EH (cell line): ENCODE measurements around the gene CDKL1.
A peak's percentile ranks its signal among the peaks of the same experiment; 100 is the strongest.

Experiments
- DNase-seq: peaks from one replicate; pipeline ENCODE4 v3.0.0-alpha.2; 2015; ENCODE audit warnings: low read depth

CDKL1 gene

DNA sequence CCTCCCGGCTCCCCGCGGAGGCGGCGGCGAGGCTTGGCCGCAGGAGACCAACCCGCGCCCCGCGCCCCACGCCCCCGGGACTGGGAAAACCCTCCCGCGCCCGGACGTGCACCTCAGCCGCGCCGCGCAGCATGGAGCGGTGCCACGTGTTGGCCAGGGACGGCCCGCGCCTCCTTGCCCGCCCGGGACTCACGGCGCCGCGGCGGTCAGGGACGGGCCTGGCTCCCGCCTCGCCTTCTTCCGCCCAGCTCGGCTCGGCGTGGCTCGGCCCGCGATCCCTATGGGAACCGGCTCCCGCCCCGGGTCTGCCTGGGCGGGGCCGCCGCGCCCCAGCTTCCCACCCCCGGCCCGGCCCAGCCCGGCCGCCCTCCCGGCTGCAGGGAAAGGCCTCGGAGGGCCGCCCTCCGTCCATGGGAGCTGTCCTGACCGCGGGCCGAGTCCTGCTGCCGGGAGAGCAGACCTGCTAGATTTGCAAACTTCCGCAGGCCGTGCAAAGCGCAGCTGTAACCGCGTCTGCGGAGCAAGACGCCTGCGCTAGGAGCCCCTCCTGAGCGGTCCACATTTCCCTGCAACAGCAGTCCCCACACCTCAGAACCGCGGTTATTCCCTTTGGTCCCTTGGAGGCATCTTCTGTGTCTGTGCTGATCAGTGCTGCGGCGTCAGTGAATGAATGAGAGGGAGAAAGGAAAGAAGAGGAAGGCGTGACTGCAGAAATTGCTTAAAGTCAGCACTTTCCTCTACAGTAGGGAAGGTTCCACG lies at the start of gene CDKL1:
Gene CDKL1, minus strand, starts transcription at position 251 of the 759 bp plus-strand sequence. CDS start 1,013 bp downstream, outside the sequence.
- peak; percentile 82 for DNase-seq

DNA sequence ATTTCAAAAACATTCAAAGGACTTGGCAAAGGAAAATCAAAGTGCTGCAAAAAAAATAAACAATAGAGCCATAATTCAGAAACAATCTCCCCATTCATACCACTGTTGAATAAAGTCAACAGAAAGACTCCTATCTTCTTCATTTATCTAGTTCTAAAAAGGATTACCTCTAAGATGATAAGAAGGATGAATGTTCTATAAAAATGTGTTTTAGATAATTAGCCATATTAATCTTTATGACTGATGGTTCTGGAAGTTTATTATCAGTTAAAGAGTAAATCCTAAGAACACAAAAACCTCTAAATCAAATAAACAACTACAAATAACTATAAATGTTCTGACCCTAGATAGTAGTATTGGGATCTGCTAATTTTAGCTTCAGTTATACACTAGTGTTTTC lies 37.8 kb upstream of the CDKL1 start:
- DNase-seq: no peak

DNA sequence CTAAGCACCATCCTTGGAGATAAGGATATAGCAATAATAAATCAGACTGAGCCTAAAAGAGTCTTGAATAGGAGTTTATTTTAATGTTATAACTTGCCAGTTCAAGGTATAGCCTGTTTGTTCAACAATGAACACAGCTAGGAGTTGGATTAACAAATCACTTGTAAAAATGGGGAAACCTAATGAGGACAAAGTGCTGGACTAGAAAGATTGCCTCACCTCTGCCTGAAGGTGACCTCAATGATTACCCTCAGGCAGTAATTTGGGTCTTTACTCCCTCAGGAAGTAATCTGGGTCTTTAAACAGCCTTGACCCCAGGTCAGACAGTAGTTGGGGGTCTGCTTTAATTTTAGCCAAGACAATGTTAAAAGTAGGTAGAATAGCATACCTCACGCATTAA lies 35.5 kb upstream of the CDKL1 start:
- no peak for DNase-seq

DNA sequence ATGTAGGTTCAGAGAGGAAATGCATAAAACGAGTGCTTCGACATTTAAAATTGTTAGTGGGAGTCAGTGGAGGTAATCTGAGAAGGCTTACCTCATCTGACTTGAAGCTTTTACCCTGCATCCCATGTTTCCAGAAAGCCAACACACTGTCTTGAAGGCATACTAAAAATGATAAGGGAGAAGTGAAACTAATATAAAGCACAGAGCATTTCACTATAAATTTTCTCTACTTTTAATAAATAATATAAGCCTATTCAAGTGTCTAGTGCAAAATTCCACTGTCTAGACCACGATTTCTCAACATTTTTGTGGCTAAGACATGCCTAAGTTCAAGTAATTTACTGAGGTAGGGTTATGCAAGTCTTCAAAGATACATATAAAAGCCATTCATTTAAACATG lies 29.1 kb upstream of the CDKL1 start:
- peak; percentile 67 for DNase-seq

DNA sequence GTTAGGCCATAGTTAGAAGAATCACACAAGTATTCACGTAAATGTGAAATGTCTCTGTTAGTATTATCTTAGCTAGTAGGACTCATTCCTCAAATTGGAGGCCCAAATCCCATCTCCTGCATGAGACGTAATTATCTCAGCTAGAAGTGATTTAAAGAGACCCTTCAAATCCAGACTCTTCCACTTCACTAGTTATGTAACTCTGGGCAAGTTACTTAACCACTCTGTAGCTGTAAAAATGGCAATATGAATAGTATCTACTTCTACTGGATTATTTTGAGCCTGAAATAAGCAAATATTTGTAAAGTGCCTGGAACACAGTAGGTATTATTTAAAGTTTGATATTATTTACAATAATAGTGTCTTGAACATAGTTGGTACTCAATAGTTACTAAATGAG lies 28.4 kb upstream of the CDKL1 start:
- no peak for DNase-seq

DNA sequence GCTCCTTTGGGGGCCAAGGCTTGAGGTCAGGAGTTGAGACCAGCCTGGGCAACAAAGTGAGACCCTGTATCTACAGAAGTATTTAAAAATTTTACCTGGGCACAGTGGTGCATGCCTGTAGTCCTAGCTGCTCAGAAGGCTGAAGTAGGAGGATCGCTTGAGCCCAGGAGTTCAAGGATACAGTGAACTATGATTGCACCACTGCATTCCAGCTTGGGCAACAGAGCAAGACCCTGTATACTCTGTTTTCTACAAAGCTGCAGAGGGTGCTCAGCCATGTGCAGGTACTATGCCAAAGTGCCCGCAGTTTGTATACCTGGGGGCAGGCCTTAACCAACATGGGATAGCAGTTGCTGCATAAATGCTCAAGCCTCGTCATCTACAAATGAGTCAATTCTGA lies 26.8 kb upstream of the CDKL1 start:
- DNase-seq: no peak

DNA sequence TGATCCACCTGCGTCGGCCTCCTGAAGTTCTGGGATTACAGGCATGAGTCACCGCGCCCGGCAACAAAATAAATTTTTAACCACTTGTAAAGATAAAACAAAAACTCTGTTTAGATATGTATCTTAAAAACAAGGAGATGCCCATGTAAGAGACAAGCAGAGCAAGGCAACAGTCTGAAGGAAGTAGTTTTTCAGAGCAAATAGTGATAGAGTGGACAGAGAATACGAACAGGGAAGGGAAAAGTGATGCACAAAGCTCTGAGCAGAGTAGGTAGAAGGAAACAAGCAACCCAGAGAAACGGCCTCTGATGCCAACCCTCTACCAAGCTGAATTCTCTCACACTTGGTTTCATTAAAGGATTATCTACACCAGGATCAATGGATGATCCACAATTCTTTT lies 24.8 kb upstream of the CDKL1 start:
- no peak for DNase-seq

DNA sequence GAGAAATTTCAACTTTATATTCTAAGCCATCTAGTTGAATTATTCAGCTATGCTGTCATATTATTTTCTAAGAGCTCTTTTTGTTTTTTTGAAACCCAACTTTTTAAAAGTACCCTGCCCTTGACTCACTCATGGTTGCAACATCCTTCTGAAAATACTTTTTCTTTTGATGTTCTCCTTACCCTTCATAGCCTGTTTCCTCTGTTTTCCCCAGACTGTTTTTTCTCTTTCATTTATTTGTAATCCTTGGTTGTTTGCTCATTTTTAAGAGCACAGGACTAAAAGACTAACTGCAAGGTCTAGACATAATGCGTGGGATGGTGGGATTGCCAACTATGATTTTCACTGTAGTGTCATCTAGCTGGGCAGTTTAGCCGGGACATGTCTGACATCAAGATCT lies 21.2 kb upstream of the CDKL1 start:
- DNase-seq: peak; percentile 14

DNA sequence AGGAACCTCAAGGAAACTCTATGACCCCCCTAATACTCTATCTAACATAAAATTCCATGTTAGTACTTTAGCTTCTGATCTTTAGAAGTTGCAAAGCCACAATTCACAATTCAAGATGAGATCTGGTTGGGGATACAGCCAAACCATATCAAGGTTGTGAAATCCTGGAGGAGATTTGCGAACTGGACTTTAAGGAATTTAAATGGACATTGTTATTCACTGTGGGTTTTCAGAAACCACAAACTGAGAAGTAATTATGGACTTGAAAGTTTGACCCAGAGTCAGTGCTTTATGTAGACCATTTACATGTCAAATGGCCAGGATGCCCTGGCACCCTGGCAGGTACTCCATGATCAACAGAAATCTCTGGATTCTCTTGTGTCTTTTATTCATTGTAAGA lies 14.2 kb upstream of the CDKL1 start:
- DNase-seq: peak; percentile 89

DNA sequence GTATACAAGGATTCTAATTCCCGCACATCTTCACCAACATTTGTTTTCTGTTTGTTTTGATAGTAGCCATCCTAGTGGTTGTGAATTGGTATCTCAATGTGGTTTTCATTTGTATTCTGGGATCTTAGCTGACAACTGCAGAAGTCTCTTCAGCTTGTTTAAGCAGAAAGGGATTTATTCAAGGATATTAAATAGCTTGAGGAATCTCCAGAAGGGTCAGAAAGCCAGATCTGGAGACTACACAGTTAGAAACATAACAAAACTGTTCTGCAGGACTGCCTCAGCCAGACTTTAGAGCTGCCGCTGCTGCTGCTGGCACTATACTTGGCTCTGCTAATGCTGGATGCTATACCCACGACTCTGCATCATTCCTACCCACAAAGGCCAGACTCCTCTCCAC lies 13.4 kb upstream of the CDKL1 start:
- DNase-seq: peak; percentile 22

DNA sequence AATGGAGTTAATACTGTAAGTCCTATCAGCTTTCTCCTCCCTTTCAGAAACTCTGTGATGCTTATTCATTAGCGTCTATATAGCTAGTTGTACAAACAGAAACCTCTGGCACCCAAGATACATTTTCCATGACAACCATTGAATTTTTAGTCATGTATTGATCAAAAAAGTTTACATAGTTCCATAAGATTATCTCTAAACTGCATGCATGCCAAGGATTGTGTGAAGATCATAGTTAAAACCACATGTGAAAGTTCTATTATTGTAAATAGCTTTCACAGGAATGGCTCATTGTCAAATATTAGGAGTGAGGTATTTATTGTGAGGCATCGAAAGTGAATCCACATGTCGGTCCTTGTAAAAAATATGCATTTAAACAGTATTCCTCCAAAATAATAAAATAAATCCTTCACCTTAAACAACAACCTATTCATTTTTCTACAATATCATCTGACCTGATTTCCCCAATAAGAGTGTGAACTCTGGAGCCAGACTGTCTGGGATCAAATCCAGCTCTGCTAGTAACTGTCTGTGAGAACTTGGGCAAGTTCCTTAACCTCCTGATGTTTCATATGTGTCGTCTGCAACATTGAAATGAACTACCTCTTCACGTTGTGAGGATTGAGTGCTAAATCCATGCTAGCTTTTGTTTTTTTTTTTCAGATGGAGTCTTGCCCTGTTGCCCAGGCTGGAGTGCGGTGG lies 10.6 kb upstream of the CDKL1 start:
- DNase-seq: peak; percentile 14

DNA sequence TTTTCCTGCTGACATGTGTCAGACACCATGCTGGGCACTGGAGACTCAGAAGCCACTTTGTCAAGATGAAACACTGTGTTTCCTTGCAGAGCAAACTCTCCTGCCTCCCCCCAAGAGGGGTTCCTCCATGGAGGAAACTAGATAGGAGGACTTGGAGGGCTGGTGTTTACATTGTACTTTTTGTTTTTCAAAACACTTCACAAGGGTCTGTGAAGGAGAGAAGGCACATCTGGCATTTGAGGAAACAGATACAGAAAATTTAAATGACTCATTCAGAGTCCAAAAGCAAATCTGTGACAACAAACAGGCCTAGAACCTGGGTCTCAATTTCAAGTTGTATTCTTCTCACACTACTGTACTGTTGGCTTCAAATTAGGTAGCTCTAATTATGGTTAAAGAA lies 6.7 kb upstream of the CDKL1 start:
- peak; percentile 23 for DNase-seq

DNA sequence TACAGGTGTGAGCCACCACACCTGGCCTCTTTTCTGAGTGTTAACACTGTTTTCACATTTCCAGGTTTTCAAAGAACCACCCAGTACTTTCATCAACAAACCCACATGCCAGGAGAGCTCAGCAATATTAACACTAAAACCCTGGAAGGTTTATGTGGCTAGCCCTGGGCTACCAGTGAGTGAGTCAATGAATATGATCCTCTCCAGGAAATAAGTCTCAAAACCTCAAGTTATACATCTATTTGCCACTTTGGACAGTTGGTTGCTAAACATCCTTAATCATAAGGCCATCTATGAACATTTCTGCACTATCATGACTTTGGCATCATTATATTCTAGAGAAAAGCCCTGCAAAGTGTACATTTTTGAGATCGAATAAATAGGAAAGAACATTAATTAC lies 6.3 kb upstream of the CDKL1 start:
- peak; percentile 44 for DNase-seq

DNA sequence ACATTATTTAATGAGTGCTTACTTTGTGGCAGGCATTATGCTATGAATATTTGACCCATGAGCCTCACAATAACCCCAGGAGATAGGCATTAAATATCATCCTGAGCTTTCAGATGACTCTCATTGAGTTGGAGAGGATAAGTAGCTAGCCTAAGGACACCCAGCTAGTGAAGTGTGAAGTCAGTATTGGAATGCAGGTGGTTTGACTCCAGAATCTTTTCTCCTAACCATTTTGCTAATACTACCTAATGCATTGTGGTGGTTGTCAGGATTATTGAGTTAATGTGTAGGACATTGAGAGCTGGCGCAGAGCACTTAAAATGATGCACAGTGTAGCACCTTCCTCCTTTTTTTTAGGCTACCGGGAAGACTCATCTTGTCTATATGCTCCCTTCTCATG lies 3.8 kb upstream of the CDKL1 start:
- DNase-seq: no peak

DNA sequence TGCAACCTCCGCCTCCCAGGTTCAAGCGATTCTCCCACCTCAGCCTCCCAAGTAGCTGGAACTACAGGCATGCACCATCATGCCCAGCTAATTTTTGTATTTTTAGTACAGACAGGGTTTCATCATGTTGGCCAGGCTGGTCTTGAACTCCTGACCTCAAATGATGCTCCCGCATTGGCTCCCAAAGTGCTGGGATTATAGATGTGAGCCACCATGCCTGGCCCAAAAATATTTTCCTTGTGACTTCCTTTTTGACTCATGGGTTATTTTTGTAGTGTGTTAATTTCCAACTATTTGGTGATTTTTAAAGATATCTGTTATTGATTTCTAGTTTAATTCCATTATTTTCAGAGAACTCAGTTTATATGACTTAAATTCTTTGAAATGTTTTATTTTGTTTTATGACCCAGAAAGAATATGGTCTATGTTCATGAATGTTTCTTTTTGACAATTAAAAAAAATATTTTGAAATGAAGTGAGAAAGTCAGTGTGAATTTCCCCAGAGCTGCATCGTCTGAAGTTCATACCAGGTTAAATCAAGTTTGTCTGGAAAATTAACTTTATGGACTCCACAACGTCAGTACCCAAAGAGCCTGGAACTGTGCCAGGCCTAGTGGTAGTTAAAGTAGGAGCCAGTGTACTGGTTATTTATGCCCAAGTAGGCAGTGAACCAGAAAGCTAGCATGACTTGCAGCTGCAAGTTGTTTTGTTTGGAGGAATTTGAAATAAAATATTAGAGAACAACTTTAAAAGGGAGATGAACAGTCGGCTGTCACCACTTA lies 2.8 kb upstream of the CDKL1 start:
- peak; percentile 71 for DNase-seq

DNA sequence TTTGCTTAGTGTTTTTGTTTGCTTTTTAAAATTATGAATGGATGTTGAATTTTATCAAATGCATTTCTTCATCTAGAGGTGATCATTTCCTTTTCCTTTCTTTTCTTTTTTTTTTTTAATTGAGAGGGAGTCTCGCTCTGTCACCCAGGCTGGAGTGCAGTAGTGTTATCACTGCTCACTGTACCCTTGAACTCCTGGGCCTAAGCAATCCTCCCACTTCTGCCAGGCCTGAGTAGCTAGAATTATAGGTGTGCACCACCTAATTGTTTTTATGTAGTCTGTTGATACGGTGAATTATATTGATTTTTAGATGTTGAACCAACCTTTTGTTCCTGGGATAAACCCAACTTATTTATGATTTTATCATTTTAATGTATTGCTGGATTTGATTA lies 1.5 kb upstream of the CDKL1 start:
- DNase-seq: no peak

DNA sequence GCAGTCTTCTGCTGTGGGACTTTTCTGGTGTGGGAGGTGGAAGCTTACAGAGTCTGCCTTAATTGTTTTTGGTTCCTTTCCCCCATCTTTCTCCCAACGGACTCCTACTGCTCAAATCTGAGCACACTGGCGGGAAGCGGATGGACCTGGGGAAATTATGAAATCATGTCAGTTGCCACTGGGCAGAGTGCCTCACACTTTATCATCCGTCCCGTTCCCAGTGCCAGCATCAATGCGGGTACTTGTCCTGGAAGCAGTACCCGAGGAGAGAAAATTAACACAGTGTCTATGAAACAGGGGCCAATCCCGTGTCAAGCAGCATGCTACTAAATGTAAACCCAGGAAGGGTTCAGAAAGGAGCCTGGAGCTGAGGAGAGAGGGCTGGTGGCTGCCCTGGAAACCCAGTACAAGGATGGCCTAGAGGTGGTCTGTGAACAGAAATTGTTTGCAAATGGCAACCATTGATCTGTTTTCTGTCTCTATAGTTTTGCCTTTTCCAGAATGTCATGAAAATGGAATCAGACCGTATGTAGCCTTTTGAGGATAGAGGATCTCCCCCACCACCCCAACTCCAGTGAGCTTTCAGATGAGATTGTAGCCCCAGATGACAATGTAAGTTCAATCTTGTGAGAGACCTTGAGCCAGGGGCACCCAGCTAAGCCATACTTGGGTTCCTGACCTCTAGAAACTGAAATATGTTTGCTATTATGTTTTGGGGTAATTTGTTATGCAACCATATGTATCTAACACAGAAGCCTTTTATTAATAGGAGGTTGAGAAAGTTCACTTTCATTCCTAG lies 908 bp upstream of the CDKL1 start:
- DNase-seq: peak; percentile 41

DNA sequence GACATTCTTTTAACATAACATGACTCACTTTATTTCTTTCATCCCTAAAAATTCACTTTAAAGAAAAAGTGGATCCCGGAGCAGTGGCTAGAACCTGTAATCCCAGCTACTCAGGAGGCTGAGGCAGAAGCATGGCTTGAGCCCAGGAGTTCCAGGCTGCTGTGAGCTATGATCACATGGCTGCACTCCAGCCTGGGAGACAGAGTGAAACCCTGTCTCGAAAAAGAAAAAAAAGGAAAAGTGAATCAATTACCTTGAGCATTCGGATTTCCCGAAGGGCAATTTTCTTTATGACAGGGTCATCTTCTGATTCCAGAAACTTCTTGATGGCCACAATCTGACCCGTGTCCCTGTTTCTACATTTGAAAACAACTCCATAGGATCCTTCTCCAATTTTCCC lies 1.2 kb downstream of the CDKL1 start:
- DNase-seq: peak; percentile 11

DNA sequence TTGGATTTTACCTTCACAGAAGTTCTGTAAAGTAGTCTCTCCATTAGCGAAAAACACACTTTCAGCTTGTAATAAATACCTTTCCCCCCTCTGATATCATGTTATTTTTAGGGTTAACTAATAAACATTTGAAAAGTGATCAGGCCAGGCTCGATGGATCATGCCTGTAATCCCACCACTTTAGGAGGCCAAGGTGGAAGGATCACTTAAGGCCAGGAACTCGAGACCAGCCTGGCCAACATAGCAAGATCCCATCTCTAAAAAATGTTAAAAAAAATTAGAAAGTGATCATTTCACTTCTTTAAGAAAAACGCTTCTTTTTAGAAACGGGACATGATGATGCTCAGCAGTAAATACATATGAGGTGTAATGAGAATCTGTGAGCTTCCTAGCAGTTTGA lies 2.0 kb downstream of the CDKL1 start:
- no peak for DNase-seq

DNA sequence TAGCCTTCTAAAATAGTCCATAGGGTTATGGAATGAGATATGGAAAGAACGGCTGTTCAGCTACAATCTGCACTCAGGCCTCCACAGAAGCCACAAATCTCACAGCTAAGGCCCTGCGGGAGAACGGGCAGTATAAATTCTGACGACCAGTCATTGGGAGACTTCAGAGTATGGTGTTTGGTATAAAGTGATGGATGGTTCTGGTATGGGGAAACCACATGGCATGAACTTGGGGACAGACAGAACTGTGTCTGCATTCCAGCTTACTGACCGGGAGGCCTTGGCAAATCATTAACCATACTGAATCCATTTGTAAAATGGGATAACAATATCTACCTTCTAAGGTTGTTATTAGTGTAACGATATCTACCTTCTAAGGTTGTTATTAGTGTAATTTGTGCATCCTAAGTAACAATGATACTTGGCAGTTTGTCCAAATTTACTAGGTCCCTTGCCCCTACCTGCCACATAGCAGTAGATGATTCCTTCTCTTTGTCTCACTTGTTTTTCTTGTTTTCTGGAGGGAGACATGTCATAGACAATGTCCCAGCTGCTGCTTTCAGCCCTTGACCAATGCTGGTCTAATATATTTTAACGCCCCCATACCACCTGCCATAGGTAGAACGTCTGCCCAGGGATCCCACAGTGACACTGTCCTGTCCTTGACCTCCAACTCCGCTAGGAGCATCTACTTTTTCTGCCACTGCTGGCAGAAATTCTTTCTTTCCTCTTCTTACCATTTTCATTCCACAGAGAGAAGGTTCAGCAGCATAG lies 6.8 kb downstream of the CDKL1 start:
- no peak for DNase-seq

DNA sequence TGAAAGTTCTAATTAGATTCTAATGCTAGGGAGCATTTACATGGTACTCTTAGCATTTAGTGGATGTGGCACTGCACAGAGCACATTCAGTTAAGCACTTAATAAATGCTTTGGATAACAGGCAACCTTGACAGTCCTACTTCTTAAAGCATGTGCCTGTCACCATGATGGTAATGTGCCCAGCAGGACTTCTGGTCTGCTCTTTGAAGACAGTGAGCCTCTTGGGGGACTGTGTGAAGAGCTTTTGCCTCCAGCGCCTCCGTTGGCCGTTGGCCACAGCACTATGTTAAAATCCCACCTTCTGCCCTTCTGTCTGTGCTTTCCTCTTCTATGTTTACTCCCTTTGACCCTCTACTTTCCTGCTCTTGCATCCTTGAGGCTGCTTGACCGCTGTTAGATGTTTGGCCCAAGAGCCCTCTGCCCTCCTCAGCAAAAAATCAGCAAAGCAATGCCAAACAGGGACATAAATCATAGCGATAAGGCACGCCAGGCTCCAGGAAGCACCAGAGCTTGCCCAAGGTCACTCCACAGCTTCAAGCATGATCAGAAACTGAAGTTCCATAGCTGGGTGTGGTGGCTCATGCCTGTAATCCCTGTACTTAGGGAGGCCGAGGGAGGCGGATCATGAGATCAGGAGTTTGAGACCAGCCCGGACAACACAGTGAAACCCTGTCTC lies 8.3 kb downstream of the CDKL1 start:
- no peak for DNase-seq
